A549 (cell line): ENCODE data around the gene ITGB3.

ENCODE experiments used
- CEBPB ChIP-seq, 2 experiments: fragments of >200 bp in 1 of 2; sonication (Bioruptor Twin) in 1 of 2; formaldehyde crosslinking in 1 of 2; IDR thresholded peaks; 2 replicates each; pipeline ENCODE4 v1.6.1; 2012 to 2016
- TF ChIP-seq, protein P1 (sequence below): fragments of 450-650 bp; IDR thresholded peaks from 2 replicates; pipeline ENCODE4 v1.6.1; 2014; ENCODE audit warnings: antibody characterized with exemption

GRCh38 chr17:47253541-47254402, at the start of gene ITGB3:
- no peak for TF ChIP-seq CEBPB (IDR thresholded peaks at IDR 0.05)
- TF ChIP-seq, protein P1, sequence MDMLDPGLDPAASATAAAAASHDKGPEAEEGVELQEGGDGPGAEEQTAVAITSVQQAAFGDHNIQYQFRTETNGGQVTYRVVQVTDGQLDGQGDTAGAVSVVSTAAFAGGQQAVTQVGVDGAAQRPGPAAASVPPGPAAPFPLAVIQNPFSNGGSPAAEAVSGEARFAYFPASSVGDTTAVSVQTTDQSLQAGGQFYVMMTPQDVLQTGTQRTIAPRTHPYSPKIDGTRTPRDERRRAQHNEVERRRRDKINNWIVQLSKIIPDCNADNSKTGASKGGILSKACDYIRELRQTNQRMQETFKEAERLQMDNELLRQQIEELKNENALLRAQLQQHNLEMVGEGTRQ: no peak
